NCI-H82 treated with DMSO at 0.1 percent for 48 hours (cell line): ENCODE data around the gene TEAD3.
A peak's percentile ranks its signal among the peaks of the same experiment; 100 is the strongest.

Source experiments
- DNase-seq: peaks from one replicate; lab custom pipeline; 2025; ENCODE audit not compliant: unreplicated experiment; lab: John Stamatoyannopoulos, UW

Gene TEAD3

GRCh38 chr6:35512740-35513139 lies 15.9 kb upstream of the TEAD3 start, which contains the start of gene TULP1:
Gene TULP1, minus strand, starts transcription at chr6:35512896. Its CDS starts 38 bp downstream, at chr6:35512858.
- peak; percentile 78 for DNase-seq

GRCh38 chr6:35512006-35512405 lies 15.1 kb upstream of the TEAD3 start:
- DNase-seq = no peak

- no peak for DNase-seq
Observed at GRCh38 chr6:35511562-35511941, 14.7 kb upstream of the TEAD3 start.

GRCh38 chr6:35510916-35511561 lies 14.2 kb upstream of the TEAD3 start:
- DNase-seq = no peak

- DNase-seq = no peak
Observed at GRCh38 chr6:35508542-35508941, 11.7 kb upstream of the TEAD3 start.

- DNase-seq = no peak
Observed at GRCh38 chr6:35508027-35508426, 11.1 kb upstream of the TEAD3 start.

- no peak for DNase-seq
Observed at GRCh38 chr6:35507221-35507620, 10.3 kb upstream of the TEAD3 start.

- no peak for DNase-seq
Observed at GRCh38 chr6:35506536-35506935, 9.7 kb upstream of the TEAD3 start.

- DNase-seq = no peak
Observed at GRCh38 chr6:35505999-35506412, 9.1 kb upstream of the TEAD3 start.

GRCh38 chr6:35503534-35503933 lies 6.7 kb upstream of the TEAD3 start:
- DNase-seq = no peak

- no peak for DNase-seq
Observed at GRCh38 chr6:35501784-35502183, 4.9 kb upstream of the TEAD3 start.

GRCh38 chr6:35500782-35501181 lies 3.9 kb upstream of the TEAD3 start:
- DNase-seq = no peak

- DNase-seq = no peak
Observed at GRCh38 chr6:35499372-35499771, 2.5 kb upstream of the TEAD3 start.

- peak; percentile 46 for DNase-seq
Observed at GRCh38 chr6:35498422-35499067, 1.7 kb upstream of the TEAD3 start.

- no peak for DNase-seq
Observed at GRCh38 chr6:35497571-35498421, 917 bp upstream of the TEAD3 start.

GRCh38 chr6:35496036-35496840 lies 641 bp downstream of the TEAD3 start:
- no peak for DNase-seq

GRCh38 chr6:35495258-35496035 lies 1.4 kb downstream of the TEAD3 start:
- DNase-seq = no peak

GRCh38 chr6:35494161-35494563 lies 2.7 kb downstream of the TEAD3 start:
- no peak for DNase-seq

- DNase-seq = no peak
Observed at GRCh38 chr6:35493307-35493983, 3.4 kb downstream of the TEAD3 start.

- no peak for DNase-seq
Observed at GRCh38 chr6:35492974-35493284, 4.0 kb downstream of the TEAD3 start.
